Uterus (tissue), 4 donors: ENCODE measurements around the gene FAM227B. TPM values are rescaled to one million over a fixed set of nuclear protein-coding genes. Genes with fewer than 3 reads are reported as not detected.

ENCODE experiments used
- DNase-seq, 2 donors: peaks; one replicate each; pipeline ENCODE4 v3.0.0-alpha.2; 2019 to 2020
- H3K27ac ChIP-seq, 2 donors: fragments of 200-600 bp; sonication (generic); 1 replicate in 1 of 2; 2 replicates in 1 of 2; pipeline ENCODE4 v1.5.1; 2016 to 2018
- H3K27me3 ChIP-seq, 2 donors: fragments of 200-600 bp; sonication (generic); one replicate each; pipeline ENCODE4 v1.5.1; 2018 to 2019; ENCODE audit warnings: control low read depth in 1 of 2
- H3K36me3 ChIP-seq, 2 donors: fragments of 200-600 bp; sonication (generic); one replicate each; pipeline ENCODE4 v1.5.1; 2019; ENCODE audit warnings: control low read depth in 1 of 2
- H3K4me1 ChIP-seq, 2 donors: fragments of 200-600 bp; sonication (generic); one replicate each; pipeline ENCODE4 v1.5.1; 2018 to 2019; ENCODE audit warnings: control low read depth in 1 of 2
- H3K4me3 ChIP-seq, 2 donors: fragments of 200-600 bp; sonication (generic); 1 replicate in 1 of 2; 2 replicates in 1 of 2; pipeline ENCODE4 v1.5.1; 2018 to 2019; ENCODE audit warnings: mild to moderate bottlenecking in 1 of 2
- H3K9me3 ChIP-seq, 2 donors: fragments of 200-600 bp; sonication (generic); one replicate each; pipeline ENCODE4 v1.5.1; 2019; ENCODE audit warnings: control low read depth in 1 of 2
- CTCF ChIP-seq, 4 experiments: fragments of 200-600 bp in 2 of 4; fragments of 450-650 bp in 2 of 4; sonication (generic) in 2 of 4; IDR thresholded peaks; one replicate each; pipeline ENCODE4 v1.5.1; 2016 to 2019; ENCODE audit warnings: antibody characterized with exemption in 4 of 4, mild to moderate bottlenecking in 2 of 4, moderate library complexity in 1 of 4
- POLR2A ChIP-seq, 2 donors: fragments of 450-650 bp; IDR thresholded peaks; one replicate each; pipeline ENCODE4 v1.6.1; 2016; ENCODE audit warnings: antibody characterized with exemption in 2 of 2, mild to moderate bottlenecking in 1 of 2, moderate library complexity in 1 of 2
- intact Hi-C: fragments of 100-400 bp; cut with DNase I; formaldehyde crosslinking; loops from one replicate; pipeline ENCODE4 v1.15.1; 2023; ENCODE audit warnings: low total_unique reads
- total RNA-seq, 4 donors: library from RNA; depleted of rRNA in 3 of 4; stranded (reverse); fragments of >200 nt in 3 of 4; gene quantifications; one replicate each; pipeline versions ENCODE4 v1.1.0 to v1.2.4, GENCODE V29; 2014 to 2023
- donor health status: DM: yes; HTN: yes; CAD: no.

The FAM227B gene
- total RNA-seq, 4 donors from 2014 or later = 2.6 to 15.7 (median 9.9) TPM

GRCh38 chr15:49466119-49466518 lies 154.5 kb downstream of the FAM227B start:
- intact Hi-C loops = no loop called here
- peak overlapping the region; percentile 77 to 85 for H3K27ac ChIP-seq
- H3K36me3 ChIP-seq = no peaks in the 10 kb centered on the region
- H3K27me3 ChIP-seq = no peaks in the 10 kb centered on the region
- no peak for DNase-seq
- H3K4me3 ChIP-seq = peak overlapping the region in 1 of 2 donors; percentile 21
- TF ChIP-seq CTCF (IDR thresholded peaks at IDR 0.05) (no peak), POLR2A (IDR thresholded peaks at IDR 0.05) (no peak)
- no peaks in the 10 kb centered on the region for H3K9me3 ChIP-seq
- peaks cover 3 to 10% of the 10 kb centered on the region in 2 donors for H3K4me1 ChIP-seq

GRCh38 chr15:49464522-49464921 lies 156.1 kb downstream of the FAM227B start:
- Histone ChIP-seq H3K4me3 (no peak overlapping the region), H3K4me1 (peaks cover 3 to 8% of the 10 kb centered on the region in 2 donors), H3K27ac (peak overlapping the region; percentile 76 to 85), H3K9me3 (no peaks in the 10 kb centered on the region), H3K36me3 (no peaks in the 10 kb centered on the region), H3K27me3 (no peaks in the 10 kb centered on the region)
- intact Hi-C loops = no loop called here
- TF ChIP-seq POLR2A (IDR thresholded peaks at IDR 0.05) (no peak), CTCF (IDR thresholded peaks at IDR 0.05) (no peak)
- DNase-seq = no peak

GRCh38 chr15:49462232-49462844 lies 158.3 kb downstream of the FAM227B start:
- intact Hi-C loops = no loop called here
- no peaks in the 10 kb centered on the region for H3K9me3 ChIP-seq
- DNase-seq = no peak
- peaks cover 0 to 3% of the 10 kb centered on the region in 2 donors for H3K4me1 ChIP-seq
- no peak overlapping the region for H3K4me3 ChIP-seq
- no peaks in the 10 kb centered on the region for H3K27me3 ChIP-seq
- H3K36me3 ChIP-seq = no peaks in the 10 kb centered on the region
- TF ChIP-seq CTCF (IDR thresholded peaks at IDR 0.05) (no peak), POLR2A (IDR thresholded peaks at IDR 0.05) (no peak)
- H3K27ac ChIP-seq = peak overlapping the region; percentile 76 to 85

- Histone ChIP-seq H3K9me3 (no peaks in the 10 kb centered on the region), H3K4me3 (no peak overlapping the region), H3K27ac (peak overlapping the region; percentile 76 to 85), H3K27me3 (no peaks in the 10 kb centered on the region), H3K36me3 (no peaks in the 10 kb centered on the region), H3K4me1 (peaks cover 3 to 8% of the 10 kb centered on the region in 2 donors)
- TF ChIP-seq CTCF (IDR thresholded peaks at IDR 0.05) = no peak
- TF ChIP-seq POLR2A (IDR thresholded peaks at IDR 0.05) = no peak
- intact Hi-C loops = no loop called here
- no peak for DNase-seq
These were observed 160.1 kb downstream of the FAM227B start for GRCh38 chr15:49460411-49460941.

- H3K4me1 ChIP-seq = peaks cover 3 to 15% of the 10 kb centered on the region in 2 donors
- intact Hi-C loops = no loop called here
- no peaks in the 10 kb centered on the region for H3K27me3 ChIP-seq
- H3K9me3 ChIP-seq = no peaks in the 10 kb centered on the region
- H3K27ac ChIP-seq = peak overlapping the region; percentile 76 to 85
- no peaks in the 10 kb centered on the region for H3K36me3 ChIP-seq
- no peak for TF ChIP-seq POLR2A (IDR thresholded peaks at IDR 0.05)
- no peak overlapping the region for H3K4me3 ChIP-seq
- no peak for DNase-seq
These were observed 162.5 kb downstream of the FAM227B start for GRCh38 chr15:49458145-49458544.
